NCI-H2107 (cell line): ENCODE data around the gene SLC12A7.
A peak's percentile ranks its signal among the peaks of the same experiment; 100 is the strongest.
"Not testable (repeated sequence)": the region's sequence is repeated elsewhere in the genome, so short reads cannot be mapped to it uniquely, and the experiment has no call there.

Source experiments
- DNase-seq: peaks from one replicate; lab custom pipeline; 2025; lab: John Stamatoyannopoulos, UW

SLC12A7 gene

GRCh38 chr5:1140818-1141189, 28.9 kb upstream of the SLC12A7 start:
- DNase-seq, result no peak

DNA sequence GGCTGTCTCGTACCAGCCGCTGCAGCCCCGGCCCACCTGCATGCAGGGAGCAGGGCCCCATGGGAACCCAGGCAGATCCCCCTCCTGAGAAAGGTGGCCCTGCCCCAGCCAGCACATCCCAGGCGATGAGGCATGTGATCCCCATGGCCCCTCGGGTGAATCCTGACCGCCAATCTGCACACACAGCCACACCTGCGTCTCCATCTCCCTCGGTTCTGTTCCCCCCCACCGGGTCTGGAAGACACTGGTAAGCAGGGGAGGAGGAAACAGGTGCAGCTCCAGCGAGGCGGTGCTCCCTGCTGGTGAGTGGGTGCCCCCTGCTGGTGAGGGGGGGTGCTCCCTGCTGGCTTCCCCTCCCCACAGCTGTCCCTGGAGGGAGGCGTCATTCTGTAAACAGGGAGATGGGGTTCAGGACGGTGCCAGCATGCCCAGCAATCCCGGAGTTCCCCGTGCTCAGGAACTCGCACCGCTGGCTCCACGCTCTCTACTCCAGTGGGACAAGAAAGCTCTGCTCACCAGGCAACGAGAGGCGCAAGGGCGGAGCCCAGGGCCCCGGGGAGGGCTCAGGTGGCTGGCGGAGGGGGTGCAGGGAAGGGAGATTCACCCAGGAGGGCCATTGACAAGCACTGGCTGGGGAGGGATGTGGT, 28.4 kb upstream of the SLC12A7 start:
- DNase-seq, result peak; percentile 87

GRCh38 chr5:1139331-1140170, 27.7 kb upstream of the SLC12A7 start:
- no peak for DNase-seq

DNA sequence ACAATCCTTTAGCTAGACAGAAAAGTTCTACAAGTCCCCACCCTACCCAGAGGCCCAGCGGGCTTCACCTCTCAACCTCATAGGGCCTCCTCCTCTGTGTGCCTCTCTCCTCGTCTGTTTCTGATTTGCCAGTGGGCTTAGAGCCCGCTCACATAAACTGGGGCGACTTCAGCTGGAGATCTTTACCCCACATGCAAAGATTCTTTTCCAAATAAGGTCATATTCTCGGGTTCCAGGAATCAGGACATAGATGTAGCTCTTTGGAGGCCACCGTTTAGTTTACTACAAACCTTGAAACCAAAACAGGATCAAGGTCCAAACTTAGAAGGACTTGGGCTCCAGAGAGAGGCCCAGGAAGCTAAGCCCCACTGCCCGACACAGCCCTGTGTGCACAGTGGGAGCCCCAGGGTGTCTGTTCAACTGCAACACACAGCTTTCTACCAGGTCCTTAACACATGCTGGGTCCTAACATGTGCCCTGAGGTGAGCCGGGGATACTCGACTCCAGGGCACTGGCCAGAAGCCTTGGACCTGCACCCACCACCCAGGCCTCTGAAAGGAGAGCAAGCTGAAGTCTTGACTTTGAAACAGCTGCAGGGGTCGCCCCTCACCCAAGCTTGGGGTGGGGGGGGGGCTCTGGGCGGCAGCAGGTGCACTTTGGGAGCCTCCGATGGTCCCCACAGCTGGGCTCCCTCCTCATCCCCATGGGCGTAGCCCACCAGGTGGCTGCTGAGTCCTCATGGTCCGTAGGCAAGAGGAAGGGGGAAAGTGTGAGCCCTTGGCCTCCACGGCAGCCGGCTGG, 26.8 kb upstream of the SLC12A7 start:
- DNase-seq, result no peak

DNA sequence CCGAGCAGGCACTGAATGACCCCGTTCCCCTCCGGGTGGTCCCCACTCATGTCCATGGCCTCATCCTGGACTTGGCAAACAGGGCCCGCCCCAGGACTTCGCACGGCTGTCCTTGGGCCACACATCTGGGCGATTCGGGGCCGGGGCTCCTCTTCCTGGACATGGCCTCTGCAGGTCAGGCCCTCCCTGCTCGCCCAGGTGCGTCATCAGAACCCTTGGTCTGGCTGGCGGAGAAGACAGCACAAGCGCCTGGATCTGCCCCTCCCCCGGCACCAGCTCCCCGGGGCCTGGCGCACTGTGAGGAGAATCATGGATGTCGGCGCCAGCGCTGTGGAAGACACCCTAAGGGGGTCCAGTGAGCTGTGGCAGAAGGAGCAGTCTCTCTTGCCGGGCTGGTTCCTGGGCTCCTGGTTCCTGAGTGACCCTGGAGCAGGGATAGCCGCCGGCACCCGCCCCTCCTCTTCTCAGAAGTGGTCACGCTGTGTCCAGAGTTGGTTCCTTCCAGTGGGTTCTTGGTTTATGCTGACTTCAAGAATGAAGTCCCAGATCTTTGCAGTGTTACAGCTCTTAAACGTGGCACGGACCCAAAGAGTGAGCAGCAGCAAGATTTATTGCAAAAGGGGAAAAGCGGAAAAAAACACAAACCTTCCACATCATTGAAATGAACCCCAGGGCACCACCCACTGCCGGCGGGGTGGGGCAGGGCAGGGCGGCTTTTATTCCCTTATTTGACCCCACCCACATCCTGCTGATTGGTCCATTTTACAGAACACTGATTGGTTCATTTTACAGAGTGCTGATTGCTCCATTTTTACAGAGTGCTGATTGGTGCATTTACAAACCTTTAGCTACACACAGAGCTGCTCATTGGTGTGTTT, 25.9 kb upstream of the SLC12A7 start:
- no peak for DNase-seq

GRCh38 chr5:1136814-1137213, 25.0 kb upstream of the SLC12A7 start:
- no peak for DNase-seq

- DNase-seq, result no peak
These were observed 24.0 kb upstream of the SLC12A7 start for GRCh38 chr5:1135696-1136525.

DNA sequence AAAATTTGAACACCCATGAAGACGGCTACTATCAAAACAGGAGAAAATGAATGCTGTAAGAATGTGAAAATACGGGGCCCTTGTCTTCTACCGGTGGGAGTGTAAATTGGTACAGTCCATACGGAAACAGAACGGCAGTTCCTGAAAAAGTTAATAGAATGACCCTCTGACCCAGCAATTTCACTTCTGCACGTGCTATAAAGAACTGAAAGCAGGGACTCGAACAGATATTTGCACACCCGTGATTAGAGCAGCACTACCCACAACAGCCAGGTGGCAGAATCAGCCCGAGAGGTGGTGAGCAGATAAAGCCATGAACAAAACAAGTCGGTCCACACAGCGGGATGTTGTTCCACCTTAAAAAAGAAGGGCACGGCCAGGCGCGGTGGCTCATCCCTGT, 22.6 kb upstream of the SLC12A7 start:
- DNase-seq, result no peak

GRCh38 chr5:1133510-1134201, 21.8 kb upstream of the SLC12A7 start:
- DNase-seq, result no peak

GRCh38 chr5:1133108-1133507, 21.2 kb upstream of the SLC12A7 start:
- no peak for DNase-seq

DNA sequence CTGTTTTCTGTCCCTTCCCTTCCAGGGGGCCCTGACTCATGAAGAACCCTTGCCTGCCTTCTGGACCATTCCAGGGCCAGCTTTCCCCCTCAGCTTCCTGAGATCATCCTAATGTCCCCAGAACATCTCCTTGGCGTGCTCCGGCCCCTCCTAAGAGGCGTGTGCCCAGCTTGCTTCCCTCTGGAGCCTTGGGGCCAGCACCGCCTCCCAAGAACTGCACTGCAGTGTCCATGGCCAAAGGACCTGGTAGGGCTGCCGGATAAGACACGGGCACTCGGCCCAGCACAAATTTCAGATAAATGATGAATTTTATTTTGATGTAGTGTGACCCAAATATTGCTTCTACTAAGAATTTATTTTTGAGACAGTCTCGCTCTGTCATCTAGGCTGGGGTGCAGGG, 20.7 kb upstream of the SLC12A7 start:
- DNase-seq, result no peak

GRCh38 chr5:1131726-1132125, 19.9 kb upstream of the SLC12A7 start:
- no peak for DNase-seq

DNA sequence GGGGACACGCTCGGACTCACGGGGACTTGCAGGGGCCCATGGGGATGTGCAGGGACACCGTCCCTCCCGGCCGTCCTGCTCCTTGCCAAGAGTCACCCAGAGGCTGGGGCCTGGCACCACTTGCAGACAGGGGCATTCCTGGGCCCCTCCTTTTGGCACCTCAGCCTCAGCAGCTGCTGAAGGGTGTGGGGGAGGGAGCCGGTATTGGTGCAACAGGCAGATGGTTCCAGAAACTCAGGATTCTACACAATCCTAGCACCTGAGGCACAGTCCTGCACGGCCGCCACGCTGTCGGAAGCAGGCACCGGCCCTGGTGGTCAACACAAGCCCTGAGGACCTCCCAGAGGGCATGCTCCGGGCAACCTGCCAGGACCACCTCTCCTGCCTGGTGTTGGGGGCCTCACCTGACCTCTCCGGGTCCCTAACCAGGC, 19.3 kb upstream of the SLC12A7 start:
- no peak for DNase-seq

GRCh38 chr5:1130218-1130946, 18.5 kb upstream of the SLC12A7 start:
- peak; percentile 78 for DNase-seq

- DNase-seq, result no peak
These were observed 17.8 kb upstream of the SLC12A7 start for GRCh38 chr5:1129711-1130055.

- DNase-seq, result no peak
These were observed 17.3 kb upstream of the SLC12A7 start for GRCh38 chr5:1128977-1129710.

DNA sequence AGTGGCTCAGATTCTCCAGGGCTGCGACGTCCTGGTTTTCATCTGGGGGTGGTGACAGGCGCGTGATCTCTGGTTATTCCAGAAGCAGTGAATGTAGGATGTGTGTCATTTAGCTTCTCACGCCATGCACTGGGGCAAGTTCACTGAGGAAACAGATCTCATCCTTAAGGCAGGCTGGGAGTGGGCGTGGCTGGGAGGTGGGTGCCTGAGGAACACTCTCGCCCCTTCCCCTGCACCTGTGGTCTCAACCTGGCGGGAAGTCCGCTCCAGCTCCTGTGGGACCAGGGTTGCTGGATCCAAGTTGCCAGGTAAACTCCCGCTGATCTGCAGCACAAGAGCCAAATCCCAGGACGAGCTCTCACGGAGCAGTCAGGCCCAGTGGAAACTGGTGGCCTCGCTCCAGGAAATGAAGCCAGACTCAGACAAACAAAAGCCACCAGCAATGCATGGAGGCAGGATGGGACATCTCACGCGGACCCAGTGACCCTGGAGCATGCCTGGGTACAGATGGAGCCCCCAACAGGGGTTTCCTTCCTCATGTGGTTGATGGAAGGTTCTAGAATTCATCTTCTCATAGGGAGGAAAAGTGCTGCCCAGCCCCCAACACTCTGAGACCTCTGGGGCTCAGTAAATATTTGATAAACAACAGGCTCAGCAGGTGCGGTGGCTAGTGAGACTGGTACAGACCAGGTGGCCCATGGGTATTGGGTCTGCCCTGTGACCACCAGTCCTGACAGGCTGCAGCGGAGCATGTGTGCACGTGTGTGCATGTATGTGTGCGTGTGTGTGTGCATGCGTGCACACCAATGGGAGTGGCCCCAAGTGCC, 16.3 kb upstream of the SLC12A7 start:
- DNase-seq, result no peak

DNA sequence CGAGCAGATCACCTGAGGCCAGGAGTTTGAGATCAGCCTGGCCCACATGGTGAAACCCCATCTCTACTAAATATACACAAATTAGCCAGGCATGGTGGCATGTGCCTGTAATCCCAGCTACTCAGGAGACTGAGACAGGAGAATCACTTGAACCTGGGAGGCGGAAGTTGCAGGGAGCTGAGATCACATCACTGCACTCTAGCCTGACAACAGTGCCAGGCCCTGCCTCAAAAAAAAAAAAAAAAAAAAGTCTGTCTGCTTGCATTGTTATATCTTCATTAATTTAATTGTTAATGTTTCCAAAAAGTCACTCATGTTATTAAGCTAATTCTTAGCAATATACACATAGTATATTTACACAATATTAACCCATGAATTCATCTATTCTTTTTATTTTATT, 13.8 kb upstream of the SLC12A7 start:
- not testable (repeated sequence) for DNase-seq
